Hepatocyte (in vitro differentiated cells): ENCODE data around the gene DENND6B. TPM values are rescaled to one million over a fixed set of nuclear protein-coding genes. Genes with fewer than 3 reads are reported as not detected.

Experiments used
- DNase-seq: peaks from one replicate; pipeline ENCODE4 v3.0.0-alpha.2; 2016; ENCODE audit warnings: low spot score
- H2AFZ ChIP-seq: fragments of 200-600 bp; sonication (generic); 2 replicates; pipeline ENCODE4 v1.6.0; 2016; ENCODE audit warnings: antibody characterized with exemption, mild to moderate bottlenecking
- H3K27ac ChIP-seq: fragments of 200-600 bp; sonication (generic); 2 replicates; pipeline ENCODE4 v1.5.1; 2016; ENCODE audit warnings: mild to moderate bottlenecking
- H3K27me3 ChIP-seq: fragments of 200-600 bp; sonication (generic); 2 replicates; pipeline ENCODE4 v1.6.1; 2016
- H3K36me3 ChIP-seq: fragments of 200-600 bp; sonication (generic); replicated peaks from 2 replicates; pipeline ENCODE4 v1.5.1; 2016; ENCODE audit warnings: low read depth; ENCODE audit not compliant: insufficient read depth
- H3K4me1 ChIP-seq: fragments of 200-600 bp; sonication (generic); 2 replicates; pipeline ENCODE4 v1.5.1; 2016; ENCODE audit warnings: mild to moderate bottlenecking, moderate library complexity; ENCODE audit not compliant: insufficient read depth
- H3K4me2 ChIP-seq: fragments of 200-600 bp; sonication (generic); 2 replicates; pipeline ENCODE4 v1.6.0; 2016
- H3K4me3 ChIP-seq: fragments of 200-600 bp; sonication (generic); 2 replicates; pipeline ENCODE4 v1.5.1; 2016; ENCODE audit warnings: mild to moderate bottlenecking
- H3K79me2 ChIP-seq: fragments of 200-600 bp; sonication (generic); 2 replicates; pipeline ENCODE4 v1.6.0; 2017; ENCODE audit warnings: mild to moderate bottlenecking
- H3K9me2 ChIP-seq: fragments of 200-600 bp; sonication (generic); replicated peaks from 2 replicates; pipeline ENCODE4 v1.6.0; 2017; ENCODE audit warnings: mild to moderate bottlenecking; ENCODE audit not compliant: insufficient read depth
- H3K9me3 ChIP-seq: fragments of 200-600 bp; sonication (generic); 2 replicates; pipeline ENCODE4 v1.5.1; 2016; ENCODE audit warnings: low read depth, mild to moderate bottlenecking
- H4K20me1 ChIP-seq: fragments of 200-600 bp; sonication (generic); 2 replicates; pipeline ENCODE4 v1.6.0; 2016; ENCODE audit warnings: mild to moderate bottlenecking; ENCODE audit not compliant: insufficient read depth, poor library complexity, severe bottlenecking
- EZH2 ChIP-seq: fragments of 200-600 bp; sonication (generic); IDR thresholded peaks from 2 replicates; pipeline ENCODE4 v1.6.1; 2016; ENCODE audit warnings: antibody characterized with exemption, mild to moderate bottlenecking, borderline replicate concordance
- EZH2phosphoT487 ChIP-seq: fragments of 200-600 bp; sonication (generic); IDR thresholded peaks from one replicate; pipeline ENCODE4 v1.6.1; 2018; ENCODE audit warnings: antibody characterized with exemption, mild to moderate bottlenecking, low read depth, moderate library complexity; ENCODE audit not compliant: unreplicated experiment, severe bottlenecking
- WGBS: methylation state at CpG from one replicate; pipeline ENCODE4 v1.1.6; 2016; ENCODE audit warnings: low lambda C conversion rate; ENCODE audit errors: missing lambda C conversion rate; 5-methylcytosine and 5-hydroxymethylcytosine counted together
- polyA plus RNA-seq: library from polyadenylated mRNA; unstranded; fragments of >200 nt; fragmentation: Nextera tagmentation; extraction: Ambion mirVana; gene quantifications from 2 replicates; pipeline ENCODE4 v1.2.1, GENCODE V29; 2016
- total RNA-seq: library from RNA; depleted of rRNA; stranded (reverse); fragments of >200 nt; gene quantifications from 2 replicates; pipeline ENCODE4 v1.2.3, GENCODE V29; 2014
- TF ChIP-seq, protein P1 (sequence below): fragments of 200-600 bp; sonication (generic); IDR thresholded peaks from 2 replicates; pipeline ENCODE4 v1.5.1; 2016; ENCODE audit warnings: antibody characterized with exemption, mild to moderate bottlenecking; ENCODE audit not compliant: poor library complexity

The DENND6B gene
- total and polyA plus RNA-seq, 2 experiments from 2014 or later = 3.3 to 8.7 TPM

- H3K9me2 ChIP-seq = no peaks in the 10 kb centered on the region
- H4K20me1 ChIP-seq = peaks cover 50% of the 10 kb centered on the region
- WGBS = 100% methylated on average over 6 of the region's 8 CpGs
- H3K36me3 ChIP-seq = no peaks in the 10 kb centered on the region
- peaks cover 90% of the 10 kb centered on the region for H3K79me2 ChIP-seq
- no peaks in the 10 kb centered on the region for H3K4me1 ChIP-seq
- no peak for DNase-seq
- no peak overlapping the region for H3K4me2 ChIP-seq
- no peak overlapping the region for H3K4me3 ChIP-seq
- H2AFZ ChIP-seq = no peak overlapping the region
- no peak overlapping the region for H3K27ac ChIP-seq
- TF ChIP-seq EZH2 (no peak), EZH2phosphoT487 (no peak)
- TF ChIP-seq, protein P1, sequence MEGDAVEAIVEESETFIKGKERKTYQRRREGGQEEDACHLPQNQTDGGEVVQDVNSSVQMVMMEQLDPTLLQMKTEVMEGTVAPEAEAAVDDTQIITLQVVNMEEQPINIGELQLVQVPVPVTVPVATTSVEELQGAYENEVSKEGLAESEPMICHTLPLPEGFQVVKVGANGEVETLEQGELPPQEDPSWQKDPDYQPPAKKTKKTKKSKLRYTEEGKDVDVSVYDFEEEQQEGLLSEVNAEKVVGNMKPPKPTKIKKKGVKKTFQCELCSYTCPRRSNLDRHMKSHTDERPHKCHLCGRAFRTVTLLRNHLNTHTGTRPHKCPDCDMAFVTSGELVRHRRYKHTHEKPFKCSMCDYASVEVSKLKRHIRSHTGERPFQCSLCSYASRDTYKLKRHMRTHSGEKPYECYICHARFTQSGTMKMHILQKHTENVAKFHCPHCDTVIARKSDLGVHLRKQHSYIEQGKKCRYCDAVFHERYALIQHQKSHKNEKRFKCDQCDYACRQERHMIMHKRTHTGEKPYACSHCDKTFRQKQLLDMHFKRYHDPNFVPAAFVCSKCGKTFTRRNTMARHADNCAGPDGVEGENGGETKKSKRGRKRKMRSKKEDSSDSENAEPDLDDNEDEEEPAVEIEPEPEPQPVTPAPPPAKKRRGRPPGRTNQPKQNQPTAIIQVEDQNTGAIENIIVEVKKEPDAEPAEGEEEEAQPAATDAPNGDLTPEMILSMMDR = no peak
- no peaks in the 10 kb centered on the region for H3K27me3 ChIP-seq
- H3K9me3 ChIP-seq = no peaks in the 10 kb centered on the region
Observed at GRCh38 chr22:50356186-50356585, 29.4 kb upstream of the DENND6B start.

DNA sequence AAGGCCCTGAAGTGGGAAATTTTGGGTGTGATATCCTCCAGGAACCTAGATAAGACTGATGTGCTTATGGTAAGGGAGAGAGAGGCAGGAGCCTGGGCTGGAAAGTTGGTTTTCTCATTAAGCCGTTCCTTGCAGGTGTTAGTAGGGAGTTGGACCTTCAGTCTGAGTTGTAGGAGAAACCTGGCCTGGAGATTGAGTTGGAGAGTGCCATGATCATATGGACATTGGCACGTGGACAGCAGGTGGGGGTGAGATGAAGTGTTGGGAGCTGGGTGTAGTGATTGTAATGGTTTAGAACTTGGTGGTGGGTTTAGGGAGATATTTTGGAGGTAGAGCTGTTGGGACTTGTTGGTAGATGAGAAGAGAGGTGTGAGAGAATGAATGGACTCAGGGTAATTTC, 21.2 kb upstream of the DENND6B start:
- no peak for DNase-seq
- H2AFZ ChIP-seq = no peak overlapping the region
- no peaks in the 10 kb centered on the region for H3K9me3 ChIP-seq
- TF ChIP-seq EZH2phosphoT487 (no peak), EZH2 (no peak)
- TF ChIP-seq, protein P1 = no peak
- H3K27ac ChIP-seq = no peak overlapping the region
- H3K36me3 ChIP-seq = no peaks in the 10 kb centered on the region
- no peak overlapping the region for H3K4me3 ChIP-seq
- peaks cover 56% of the 10 kb centered on the region for H3K79me2 ChIP-seq
- H3K4me2 ChIP-seq = no peak overlapping the region
- WGBS = 90% methylated on average over 2 of the region's 2 CpGs
- H3K27me3 ChIP-seq = no peaks in the 10 kb centered on the region
- H3K9me2 ChIP-seq = no peaks in the 10 kb centered on the region
- no peaks in the 10 kb centered on the region for H3K4me1 ChIP-seq
- H4K20me1 ChIP-seq = peaks cover 31% of the 10 kb centered on the region

DNA sequence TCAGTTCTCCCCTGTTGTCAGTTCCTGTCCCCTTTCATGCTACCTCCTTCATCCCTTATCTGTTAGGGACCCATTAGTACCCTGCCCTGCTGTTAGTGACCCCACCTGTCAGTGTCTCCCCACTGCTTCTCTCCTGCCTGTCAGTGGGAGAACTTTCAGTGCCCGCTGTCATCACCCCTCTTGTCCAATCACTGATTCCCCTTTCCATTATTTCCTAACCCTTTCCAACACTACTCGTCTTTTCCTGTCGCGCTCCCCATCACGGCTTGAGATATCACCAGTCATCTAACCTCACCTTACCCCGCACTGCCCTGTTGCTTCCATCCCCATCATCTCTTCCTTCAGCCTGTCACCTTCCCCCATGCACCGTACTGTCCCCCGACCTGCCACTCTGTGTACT, 20.3 kb upstream of the DENND6B start:
- Histone ChIP-seq H3K27ac (no peak overlapping the region), H3K4me1 (no peaks in the 10 kb centered on the region), H3K9me2 (no peaks in the 10 kb centered on the region), H3K4me2 (peak overlapping the region; percentile 37), H3K36me3 (no peaks in the 10 kb centered on the region), H3K27me3 (no peaks in the 10 kb centered on the region), H3K9me3 (no peaks in the 10 kb centered on the region), H3K4me3 (no peak overlapping the region), H4K20me1 (peaks cover 25% of the 10 kb centered on the region), H3K79me2 (peaks cover 50% of the 10 kb centered on the region), H2AFZ (no peak overlapping the region)
- DNase-seq = no peak
- no peak for TF ChIP-seq EZH2phosphoT487
- TF ChIP-seq, protein P1 = no peak
- no peak for TF ChIP-seq EZH2
- 88% methylated on average over 8 of the region's 8 CpGs for WGBS

GRCh38 chr22:50346470-50346869, 19.7 kb upstream of the DENND6B start:
- no peak overlapping the region for H3K4me3 ChIP-seq

More at GRCh38 chr22:50346470-50346869, 19.7 kb upstream of the DENND6B start:
- no peak overlapping the region for H2AFZ ChIP-seq
- H4K20me1 ChIP-seq = peaks cover 25% of the 10 kb centered on the region
- H3K4me1 ChIP-seq = no peaks in the 10 kb centered on the region
- H3K4me2 ChIP-seq = peak overlapping the region; percentile 37
- no peaks in the 10 kb centered on the region for H3K27me3 ChIP-seq
- no peaks in the 10 kb centered on the region for H3K9me2 ChIP-seq
- H3K27ac ChIP-seq = no peak overlapping the region
- no peak for DNase-seq
- WGBS = no CpG with 5 or more reads among the region's 8 CpGs
- H3K9me3 ChIP-seq = no peaks in the 10 kb centered on the region
- H3K79me2 ChIP-seq = peaks cover 47% of the 10 kb centered on the region
- TF ChIP-seq, protein P1 = no peak
- TF ChIP-seq EZH2 (no peak), EZH2phosphoT487 (no peak)
- no peaks in the 10 kb centered on the region for H3K36me3 ChIP-seq
